ENCODE results near the gene BAIAP2L2.

DNA sequence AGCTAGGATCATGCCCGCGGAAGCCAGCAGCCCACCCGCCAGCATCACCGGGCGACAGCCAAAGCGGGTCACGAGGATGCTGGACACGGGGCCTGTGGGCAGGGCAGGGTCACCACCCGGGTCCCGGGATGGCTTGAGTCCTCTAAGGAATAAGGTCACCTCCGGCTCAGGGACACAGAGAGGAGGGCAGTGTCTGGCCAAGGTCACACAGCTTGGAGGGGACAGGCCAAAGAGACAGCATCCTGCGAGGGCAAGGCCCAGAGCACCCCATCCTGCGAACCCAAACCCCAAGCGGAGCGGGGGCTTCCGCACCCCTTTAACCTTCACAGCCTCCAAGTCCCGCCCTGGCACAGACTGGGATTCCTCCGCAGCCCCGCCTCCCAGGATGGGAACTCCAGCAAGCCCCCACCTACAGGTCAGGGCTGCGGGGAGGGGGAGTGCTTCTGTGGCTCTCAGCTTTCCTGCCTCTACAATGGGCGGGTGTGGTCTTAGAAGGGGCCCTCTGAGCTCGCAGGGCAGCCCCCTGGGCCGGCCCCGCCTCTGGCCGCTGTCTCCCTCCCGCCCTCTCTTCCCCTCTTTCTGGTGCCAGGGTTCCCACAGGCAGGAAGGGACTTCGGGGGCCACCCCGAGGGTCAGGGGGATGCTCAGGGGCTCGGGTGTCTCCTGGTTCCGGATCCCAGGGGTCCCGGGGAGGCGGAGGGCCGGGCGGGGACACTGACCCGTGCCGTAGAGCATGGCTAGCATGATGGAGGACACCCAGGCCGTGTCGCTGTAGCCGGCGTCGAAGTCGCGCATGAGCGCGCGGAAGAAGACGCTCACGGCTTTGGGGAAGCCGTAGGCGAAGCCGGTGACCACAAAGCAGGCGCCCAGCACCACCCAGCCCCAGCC lies 28.3 kb downstream of the BAIAP2L2 start:
- TF ChIP-seq, protein P1, sequence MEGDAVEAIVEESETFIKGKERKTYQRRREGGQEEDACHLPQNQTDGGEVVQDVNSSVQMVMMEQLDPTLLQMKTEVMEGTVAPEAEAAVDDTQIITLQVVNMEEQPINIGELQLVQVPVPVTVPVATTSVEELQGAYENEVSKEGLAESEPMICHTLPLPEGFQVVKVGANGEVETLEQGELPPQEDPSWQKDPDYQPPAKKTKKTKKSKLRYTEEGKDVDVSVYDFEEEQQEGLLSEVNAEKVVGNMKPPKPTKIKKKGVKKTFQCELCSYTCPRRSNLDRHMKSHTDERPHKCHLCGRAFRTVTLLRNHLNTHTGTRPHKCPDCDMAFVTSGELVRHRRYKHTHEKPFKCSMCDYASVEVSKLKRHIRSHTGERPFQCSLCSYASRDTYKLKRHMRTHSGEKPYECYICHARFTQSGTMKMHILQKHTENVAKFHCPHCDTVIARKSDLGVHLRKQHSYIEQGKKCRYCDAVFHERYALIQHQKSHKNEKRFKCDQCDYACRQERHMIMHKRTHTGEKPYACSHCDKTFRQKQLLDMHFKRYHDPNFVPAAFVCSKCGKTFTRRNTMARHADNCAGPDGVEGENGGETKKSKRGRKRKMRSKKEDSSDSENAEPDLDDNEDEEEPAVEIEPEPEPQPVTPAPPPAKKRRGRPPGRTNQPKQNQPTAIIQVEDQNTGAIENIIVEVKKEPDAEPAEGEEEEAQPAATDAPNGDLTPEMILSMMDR (IDR thresholded peaks at IDR 0.05; ENCODE audit: insufficient read depth, low read length), result no peak
- TF ChIP-seq GABPA (IDR thresholded peaks at IDR 0.05; ENCODE audit: low read depth), result no peak
- TF ChIP-seq, protein P2, sequence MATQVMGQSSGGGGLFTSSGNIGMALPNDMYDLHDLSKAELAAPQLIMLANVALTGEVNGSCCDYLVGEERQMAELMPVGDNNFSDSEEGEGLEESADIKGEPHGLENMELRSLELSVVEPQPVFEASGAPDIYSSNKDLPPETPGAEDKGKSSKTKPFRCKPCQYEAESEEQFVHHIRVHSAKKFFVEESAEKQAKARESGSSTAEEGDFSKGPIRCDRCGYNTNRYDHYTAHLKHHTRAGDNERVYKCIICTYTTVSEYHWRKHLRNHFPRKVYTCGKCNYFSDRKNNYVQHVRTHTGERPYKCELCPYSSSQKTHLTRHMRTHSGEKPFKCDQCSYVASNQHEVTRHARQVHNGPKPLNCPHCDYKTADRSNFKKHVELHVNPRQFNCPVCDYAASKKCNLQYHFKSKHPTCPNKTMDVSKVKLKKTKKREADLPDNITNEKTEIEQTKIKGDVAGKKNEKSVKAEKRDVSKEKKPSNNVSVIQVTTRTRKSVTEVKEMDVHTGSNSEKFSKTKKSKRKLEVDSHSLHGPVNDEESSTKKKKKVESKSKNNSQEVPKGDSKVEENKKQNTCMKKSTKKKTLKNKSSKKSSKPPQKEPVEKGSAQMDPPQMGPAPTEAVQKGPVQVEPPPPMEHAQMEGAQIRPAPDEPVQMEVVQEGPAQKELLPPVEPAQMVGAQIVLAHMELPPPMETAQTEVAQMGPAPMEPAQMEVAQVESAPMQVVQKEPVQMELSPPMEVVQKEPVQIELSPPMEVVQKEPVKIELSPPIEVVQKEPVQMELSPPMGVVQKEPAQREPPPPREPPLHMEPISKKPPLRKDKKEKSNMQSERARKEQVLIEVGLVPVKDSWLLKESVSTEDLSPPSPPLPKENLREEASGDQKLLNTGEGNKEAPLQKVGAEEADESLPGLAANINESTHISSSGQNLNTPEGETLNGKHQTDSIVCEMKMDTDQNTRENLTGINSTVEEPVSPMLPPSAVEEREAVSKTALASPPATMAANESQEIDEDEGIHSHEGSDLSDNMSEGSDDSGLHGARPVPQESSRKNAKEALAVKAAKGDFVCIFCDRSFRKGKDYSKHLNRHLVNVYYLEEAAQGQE (IDR thresholded peaks at IDR 0.05; ENCODE audit: insufficient replicate concordance, low read depth), result no peak

Measured in HL-60 (cell line).